ENCODE data around the gene IGF2BP1.

DNA sequence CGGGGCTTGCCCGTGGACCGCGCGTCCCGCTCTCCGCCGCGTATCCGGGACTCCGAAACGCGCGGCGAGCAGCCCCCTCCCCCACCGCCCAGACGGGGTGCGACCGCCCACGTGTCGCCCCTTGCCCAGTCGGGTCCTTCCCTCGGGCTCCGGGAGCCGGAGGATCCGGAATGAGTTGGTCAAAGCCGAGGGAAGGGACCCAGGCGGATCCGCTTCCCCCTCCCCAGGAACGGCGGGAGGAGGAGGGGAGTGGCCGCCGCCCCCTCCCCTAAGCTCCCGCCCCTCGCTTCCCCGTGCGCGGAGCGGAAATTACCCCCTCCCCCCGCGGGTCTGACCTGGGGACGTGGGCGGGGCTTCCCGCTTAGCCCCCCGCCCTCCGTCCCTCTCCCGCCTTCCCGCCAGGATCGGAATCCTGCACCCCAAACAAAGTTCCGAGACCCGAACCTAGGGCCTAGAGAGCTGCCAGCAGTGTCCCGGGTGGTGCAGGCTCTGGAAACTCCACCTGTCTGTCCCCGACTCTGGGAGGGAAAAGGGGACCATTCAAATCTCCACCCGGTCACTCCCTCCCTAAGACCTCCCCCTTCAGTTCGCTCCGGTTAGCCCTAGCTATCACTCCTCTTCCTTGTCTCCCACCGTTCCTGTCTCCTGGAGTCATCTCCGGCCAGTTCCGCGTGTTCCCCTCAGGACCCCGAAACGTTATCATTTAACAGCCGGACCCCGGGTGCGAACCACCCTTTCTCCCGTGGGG is 1.0 kb upstream of the IGF2BP1 start:
- TF ChIP-seq, protein P1, sequence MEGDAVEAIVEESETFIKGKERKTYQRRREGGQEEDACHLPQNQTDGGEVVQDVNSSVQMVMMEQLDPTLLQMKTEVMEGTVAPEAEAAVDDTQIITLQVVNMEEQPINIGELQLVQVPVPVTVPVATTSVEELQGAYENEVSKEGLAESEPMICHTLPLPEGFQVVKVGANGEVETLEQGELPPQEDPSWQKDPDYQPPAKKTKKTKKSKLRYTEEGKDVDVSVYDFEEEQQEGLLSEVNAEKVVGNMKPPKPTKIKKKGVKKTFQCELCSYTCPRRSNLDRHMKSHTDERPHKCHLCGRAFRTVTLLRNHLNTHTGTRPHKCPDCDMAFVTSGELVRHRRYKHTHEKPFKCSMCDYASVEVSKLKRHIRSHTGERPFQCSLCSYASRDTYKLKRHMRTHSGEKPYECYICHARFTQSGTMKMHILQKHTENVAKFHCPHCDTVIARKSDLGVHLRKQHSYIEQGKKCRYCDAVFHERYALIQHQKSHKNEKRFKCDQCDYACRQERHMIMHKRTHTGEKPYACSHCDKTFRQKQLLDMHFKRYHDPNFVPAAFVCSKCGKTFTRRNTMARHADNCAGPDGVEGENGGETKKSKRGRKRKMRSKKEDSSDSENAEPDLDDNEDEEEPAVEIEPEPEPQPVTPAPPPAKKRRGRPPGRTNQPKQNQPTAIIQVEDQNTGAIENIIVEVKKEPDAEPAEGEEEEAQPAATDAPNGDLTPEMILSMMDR (conservative IDR thresholded peaks at IDR 0.05; ENCODE audit: low read depth, low read length) = no peak
- TF ChIP-seq EZH2phosphoT487 (IDR thresholded peaks at IDR 0.05; ENCODE audit: borderline replicate concordance, low read length) (no peak), EZH2 (IDR thresholded peaks at IDR 0.05; ENCODE audit: low read length, unreplicated experiment) (no peak)
